Fibroblast of skin of abdomen (primary cell): ENCODE data around the gene HEATR5B.
"Not testable (repeated sequence)": the region's sequence is repeated elsewhere in the genome, so short reads cannot be mapped to it uniquely, and the experiment has no call there.

Experiments
- DNase-seq: peaks from one replicate; pipeline ENCODE4 v3.0.0-alpha.2; 2013

Gene HEATR5B

GRCh38 chr2:36979007-36979406 lies 105.2 kb downstream of the HEATR5B start:
- DNase-seq, result not testable (repeated sequence)

- no peak for DNase-seq
These were observed 108.1 kb downstream of the HEATR5B start for GRCh38 chr2:36976065-36976464.

GRCh38 chr2:36975306-36975705 lies 108.9 kb downstream of the HEATR5B start:
- no peak for DNase-seq

- DNase-seq, result no peak
These were observed 110.9 kb downstream of the HEATR5B start for GRCh38 chr2:36973320-36973719.

GRCh38 chr2:36971990-36972389 lies 112.2 kb downstream of the HEATR5B start:
- no peak for DNase-seq

GRCh38 chr2:36967236-36967876 lies 116.8 kb downstream of the HEATR5B start:
- DNase-seq, result no peak

- peak; percentile 97 for DNase-seq
These were observed 117.6 kb downstream of the HEATR5B start, which contains the start of gene STRN for GRCh38 chr2:36966370-36967235. Gene STRN, minus strand, starts transcription at chr2:36966536. Its CDS starts 73 bp downstream, at chr2:36966463.

- DNase-seq, result no peak
These were observed 118.3 kb downstream of the HEATR5B start for GRCh38 chr2:36965751-36966369.

GRCh38 chr2:36965206-36965605 lies 119.0 kb downstream of the HEATR5B start:
- no peak for DNase-seq

- no peak for DNase-seq
These were observed 119.6 kb downstream of the HEATR5B start for GRCh38 chr2:36964496-36965058.

- no peak for DNase-seq
These were observed 120.4 kb downstream of the HEATR5B start for GRCh38 chr2:36963734-36964133.

- no peak for DNase-seq
These were observed 121.1 kb downstream of the HEATR5B start for GRCh38 chr2:36963106-36963505.

GRCh38 chr2:36960773-36961172 lies 123.4 kb downstream of the HEATR5B start:
- DNase-seq, result no peak

GRCh38 chr2:36960005-36960675 lies 124.0 kb downstream of the HEATR5B start:
- no peak for DNase-seq

GRCh38 chr2:36954977-36955607 lies 129.1 kb downstream of the HEATR5B start:
- DNase-seq, result no peak

- no peak for DNase-seq
These were observed 131.4 kb downstream of the HEATR5B start for GRCh38 chr2:36952748-36953197.

GRCh38 chr2:36951574-36951973 lies 132.6 kb downstream of the HEATR5B start:
- no peak for DNase-seq

GRCh38 chr2:36951027-36951518 lies 133.1 kb downstream of the HEATR5B start:
- DNase-seq, result no peak

GRCh38 chr2:36949845-36950244 lies 134.3 kb downstream of the HEATR5B start:
- DNase-seq, result no peak

GRCh38 chr2:36945240-36945639 lies 138.9 kb downstream of the HEATR5B start:
- not testable (repeated sequence) for DNase-seq

GRCh38 chr2:36941867-36942266 lies 142.3 kb downstream of the HEATR5B start:
- DNase-seq, result no peak

GRCh38 chr2:36936526-36936925 lies 147.6 kb downstream of the HEATR5B start:
- DNase-seq, result not testable (repeated sequence)
